Measurements from ENCODE around the gene CAB39L.

CAB39L gene

GRCh38 chr13:49307365-49307764 lies 136.5 kb downstream of the CAB39L start:
- Histone ChIP-seq H2BK15ac (ENCODE audit: low read depth, poor library complexity, severe bottlenecking) (no peak overlapping the region), H2BK120ac (ENCODE audit: low read depth, low read length) (no peak overlapping the region), H3K14ac (ENCODE audit: low read length in 2 of 2) (no peak overlapping the region), H4K91ac (ENCODE audit: low read length) (no peak overlapping the region), H2BK5ac (ENCODE audit: low read depth, low read length, poor library complexity, severe bottlenecking) (no peak overlapping the region), H3K9ac (ENCODE audit: low read length) (peak overlapping the region; percentile 44), H3K9me3 (ENCODE audit: control insufficient read depth, low read length) (no peaks in the 10 kb centered on the region), H3K36me3 (ENCODE audit: control insufficient read depth in 1 of 2, insufficient read depth in 2 of 2, low read depth in 1 of 2, low read length in 2 of 2) (peaks cover 0 to 3% of the 10 kb centered on the region in 2 experiments), H3K27ac (ENCODE audit: low read length, poor library complexity, severe bottlenecking) (no peak overlapping the region), H3K4me1 (ENCODE audit: control insufficient read depth, insufficient read depth, low read depth, low read length) (peaks cover 16% of the 10 kb centered on the region), H3K4ac (ENCODE audit: low read depth in 1 of 2, low read length in 2 of 2) (no peak overlapping the region), H4K8ac (ENCODE audit: low read length) (no peak overlapping the region), H2AK5ac (ENCODE audit: low read length, severe bottlenecking) (no peak overlapping the region), H3K23ac (ENCODE audit: low read length in 2 of 2) (no peak overlapping the region), H3K18ac (ENCODE audit: low read depth in 1 of 2, low read length in 2 of 2) (no peak overlapping the region), H2AFZ (ENCODE audit: low read depth, low read length) (no peak overlapping the region), H3K27me3 (ENCODE audit: control insufficient read depth in 1 of 2, insufficient read depth in 1 of 2, low read length in 2 of 2) (no peaks in the 10 kb centered on the region), H3K4me2 (ENCODE audit: low read length, poor library complexity, severe bottlenecking) (no peak overlapping the region), H3K79me1 (replicated peaks; ENCODE audit: low read length, poor library complexity, severe bottlenecking) (no peaks in the 10 kb centered on the region), H3K4me3 (ENCODE audit: insufficient read depth in 1 of 2, low read depth in 1 of 2, low read length in 2 of 2) (peak overlapping the region in 1 of 2 experiments; percentile 34), H2BK12ac (ENCODE audit: low read length in 2 of 2) (no peak overlapping the region)
- no peak for DNase-seq
- WGBS, result 88% methylated on average over 6 of the region's 6 CpGs

- Histone ChIP-seq H2AFZ (ENCODE audit: low read depth, low read length) (no peak overlapping the region), H3K4me3 (ENCODE audit: insufficient read depth in 1 of 2, low read depth in 1 of 2, low read length in 2 of 2) (no peak overlapping the region)
Measured at GRCh38 chr13:49305792-49306425, 138.0 kb downstream of the CAB39L start.

DNA sequence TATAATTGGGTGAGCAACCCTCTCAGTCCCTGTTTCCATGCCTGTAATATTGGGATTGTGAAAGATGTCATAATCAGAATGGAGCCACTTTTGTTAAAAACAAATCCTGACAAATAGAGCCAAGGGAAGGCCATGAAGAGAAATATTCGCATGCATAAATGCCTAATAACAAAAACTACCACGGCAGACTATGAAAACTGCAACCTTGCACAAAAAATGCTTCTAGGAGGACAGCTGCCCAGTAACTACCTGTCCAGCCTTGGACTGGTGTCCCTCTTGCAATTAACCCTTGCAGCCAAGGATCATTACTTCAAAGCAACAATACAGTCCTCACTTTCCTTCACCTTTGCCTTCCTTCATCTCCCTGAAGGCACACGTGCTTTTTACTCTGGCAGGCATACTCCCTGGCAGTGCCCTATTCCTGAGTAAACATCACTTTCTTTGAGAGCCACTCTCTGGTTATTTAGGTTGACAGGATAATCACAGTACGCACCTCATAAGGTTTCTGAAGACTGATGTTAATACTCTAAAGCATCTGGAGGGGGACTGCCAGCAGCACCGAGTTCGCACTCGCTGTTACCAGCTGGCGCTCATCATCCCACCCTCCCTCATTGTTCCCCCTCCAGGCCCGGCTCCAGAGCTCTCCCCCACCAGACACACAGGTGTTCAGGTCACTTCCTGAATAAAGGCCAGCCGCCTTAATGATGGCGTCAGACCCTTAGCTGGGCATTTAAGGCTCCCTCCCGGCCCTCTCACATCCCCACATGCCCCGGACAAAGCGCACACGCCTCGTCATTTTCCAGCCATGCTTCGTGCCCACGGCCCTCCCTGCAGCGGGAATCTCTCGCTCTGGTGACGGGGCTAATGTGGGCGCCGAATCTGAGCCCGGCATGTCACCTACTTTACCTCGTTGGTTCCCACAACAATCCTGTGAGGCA lies 138.8 kb downstream of the CAB39L start:
- Histone ChIP-seq H3K14ac (ENCODE audit: low read length in 2 of 2) (peak overlapping the region in 1 of 2 experiments; percentile 24), H3K4me1 (ENCODE audit: control insufficient read depth, insufficient read depth, low read depth, low read length) (peaks cover 14% of the 10 kb centered on the region), H3K23ac (ENCODE audit: low read length in 2 of 2) (no peak overlapping the region), H3K79me1 (replicated peaks; ENCODE audit: low read length, poor library complexity, severe bottlenecking) (no peaks in the 10 kb centered on the region), H3K4me2 (ENCODE audit: low read length, poor library complexity, severe bottlenecking) (no peak overlapping the region), H3K9ac (ENCODE audit: low read length) (no peak overlapping the region), H2AK5ac (ENCODE audit: low read length, severe bottlenecking) (no peak overlapping the region), H2BK12ac (ENCODE audit: low read length in 2 of 2) (no peak overlapping the region), H2BK15ac (ENCODE audit: low read depth, poor library complexity, severe bottlenecking) (no peak overlapping the region), H3K4ac (ENCODE audit: low read depth in 1 of 2, low read length in 2 of 2) (no peak overlapping the region), H3K36me3 (ENCODE audit: control insufficient read depth in 1 of 2, insufficient read depth in 2 of 2, low read depth in 1 of 2, low read length in 2 of 2) (peaks cover 0 to 3% of the 10 kb centered on the region in 2 experiments), H3K4me3 (ENCODE audit: insufficient read depth in 1 of 2, low read depth in 1 of 2, low read length in 2 of 2) (no peak overlapping the region), H2BK120ac (ENCODE audit: low read depth, low read length) (no peak overlapping the region), H2BK5ac (ENCODE audit: low read depth, low read length, poor library complexity, severe bottlenecking) (no peak overlapping the region), H4K8ac (ENCODE audit: low read length) (no peak overlapping the region), H4K91ac (ENCODE audit: low read length) (no peak overlapping the region), H3K27ac (ENCODE audit: low read length, poor library complexity, severe bottlenecking) (no peak overlapping the region), H3K18ac (ENCODE audit: low read depth in 1 of 2, low read length in 2 of 2) (no peak overlapping the region), H3K9me3 (ENCODE audit: control insufficient read depth, low read length) (no peaks in the 10 kb centered on the region), H2AFZ (ENCODE audit: low read depth, low read length) (no peak overlapping the region), H3K27me3 (ENCODE audit: control insufficient read depth in 1 of 2, insufficient read depth in 1 of 2, low read length in 2 of 2) (no peaks in the 10 kb centered on the region)
- no peak for DNase-seq
- WGBS, result 91% methylated on average over 25 of the region's 25 CpGs

More at GRCh38 chr13:49305792-49306425, 138.0 kb downstream of the CAB39L start:
- no peaks in the 10 kb centered on the region for H3K27me3 ChIP-seq (ENCODE audit: control insufficient read depth in 1 of 2, insufficient read depth in 1 of 2, low read length in 2 of 2)
- no peak overlapping the region for H3K27ac ChIP-seq (ENCODE audit: low read length, poor library complexity, severe bottlenecking)
- no peak overlapping the region for H2BK15ac ChIP-seq (ENCODE audit: low read depth, poor library complexity, severe bottlenecking)
- no peak overlapping the region for H3K23ac ChIP-seq (ENCODE audit: low read length in 2 of 2)
- H3K79me1 ChIP-seq (replicated peaks; ENCODE audit: low read length, poor library complexity, severe bottlenecking), result no peaks in the 10 kb centered on the region
- 85% methylated on average over 14 of the region's 15 CpGs for WGBS
- no peak overlapping the region for H2AK5ac ChIP-seq (ENCODE audit: low read length, severe bottlenecking)
- H3K36me3 ChIP-seq (ENCODE audit: control insufficient read depth in 1 of 2, insufficient read depth in 2 of 2, low read depth in 1 of 2, low read length in 2 of 2), result peaks cover 0 to 3% of the 10 kb centered on the region in 2 experiments
- H3K9ac ChIP-seq (ENCODE audit: low read length), result no peak overlapping the region
- H2BK5ac ChIP-seq (ENCODE audit: low read depth, low read length, poor library complexity, severe bottlenecking), result no peak overlapping the region
- H3K9me3 ChIP-seq (ENCODE audit: control insufficient read depth, low read length), result no peaks in the 10 kb centered on the region
- no peak overlapping the region for H3K4me2 ChIP-seq (ENCODE audit: low read length, poor library complexity, severe bottlenecking)
- peaks cover 16% of the 10 kb centered on the region for H3K4me1 ChIP-seq (ENCODE audit: control insufficient read depth, insufficient read depth, low read depth, low read length)
- H2BK120ac ChIP-seq (ENCODE audit: low read depth, low read length), result no peak overlapping the region
- H3K14ac ChIP-seq (ENCODE audit: low read length in 2 of 2), result no peak overlapping the region
- no peak overlapping the region for H3K4ac ChIP-seq (ENCODE audit: low read depth in 1 of 2, low read length in 2 of 2)
- no peak overlapping the region for H4K8ac ChIP-seq (ENCODE audit: low read length)
- no peak overlapping the region for H4K91ac ChIP-seq (ENCODE audit: low read length)
- H2BK12ac ChIP-seq (ENCODE audit: low read length in 2 of 2), result no peak overlapping the region
- no peak for DNase-seq
- no peak overlapping the region for H3K18ac ChIP-seq (ENCODE audit: low read depth in 1 of 2, low read length in 2 of 2)

DNA sequence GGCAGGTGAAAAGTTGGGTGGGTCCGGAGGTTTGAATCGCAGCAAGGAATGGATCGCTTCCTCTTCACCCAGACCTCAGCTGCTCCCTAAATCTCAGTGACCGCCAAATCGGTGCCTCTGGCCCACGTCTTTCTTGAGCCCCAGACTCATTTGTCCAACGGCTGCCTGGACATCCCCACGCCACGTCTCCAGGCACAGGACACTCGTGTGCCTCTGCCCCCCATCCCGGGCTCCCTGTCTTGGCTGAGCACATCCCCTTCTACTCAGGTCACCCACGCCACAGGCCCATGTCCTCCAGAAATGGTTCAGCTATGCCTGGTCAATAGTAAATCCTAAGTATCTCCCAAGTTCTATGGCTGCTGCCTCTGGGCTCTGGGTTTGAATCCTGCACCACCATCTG lies 139.5 kb downstream of the CAB39L start:
- H3K4me3 ChIP-seq (ENCODE audit: insufficient read depth in 1 of 2, low read depth in 1 of 2, low read length in 2 of 2), result no peak overlapping the region
- no peak overlapping the region for H3K4me2 ChIP-seq (ENCODE audit: low read length, poor library complexity, severe bottlenecking)

More for the DNA sequence above, 139.5 kb downstream of the CAB39L start:
- H2BK15ac ChIP-seq (ENCODE audit: low read depth, poor library complexity, severe bottlenecking), result no peak overlapping the region
- WGBS, result 96% methylated on average over 12 of the region's 12 CpGs
- H3K9ac ChIP-seq (ENCODE audit: low read length), result no peak overlapping the region
- H3K14ac ChIP-seq (ENCODE audit: low read length in 2 of 2), result no peak overlapping the region
- no peak overlapping the region for H2AFZ ChIP-seq (ENCODE audit: low read depth, low read length)
- H3K18ac ChIP-seq (ENCODE audit: low read depth in 1 of 2, low read length in 2 of 2), result no peak overlapping the region
- H3K36me3 ChIP-seq (ENCODE audit: control insufficient read depth in 1 of 2, insufficient read depth in 2 of 2, low read depth in 1 of 2, low read length in 2 of 2), result peaks cover 0 to 3% of the 10 kb centered on the region in 2 experiments
- H4K91ac ChIP-seq (ENCODE audit: low read length), result no peak overlapping the region
- H3K27ac ChIP-seq (ENCODE audit: low read length, poor library complexity, severe bottlenecking), result no peak overlapping the region
- no peaks in the 10 kb centered on the region for H3K79me1 ChIP-seq (replicated peaks; ENCODE audit: low read length, poor library complexity, severe bottlenecking)
- no peak overlapping the region for H2BK12ac ChIP-seq (ENCODE audit: low read length in 2 of 2)
- H2BK5ac ChIP-seq (ENCODE audit: low read depth, low read length, poor library complexity, severe bottlenecking), result no peak overlapping the region
- no peak overlapping the region for H2BK120ac ChIP-seq (ENCODE audit: low read depth, low read length)
- H2AK5ac ChIP-seq (ENCODE audit: low read length, severe bottlenecking), result no peak overlapping the region
- H3K9me3 ChIP-seq (ENCODE audit: control insufficient read depth, low read length), result no peaks in the 10 kb centered on the region
- no peak overlapping the region for H3K4ac ChIP-seq (ENCODE audit: low read depth in 1 of 2, low read length in 2 of 2)
- H3K27me3 ChIP-seq (ENCODE audit: control insufficient read depth in 1 of 2, insufficient read depth in 1 of 2, low read length in 2 of 2), result no peaks in the 10 kb centered on the region
- H4K8ac ChIP-seq (ENCODE audit: low read length), result no peak overlapping the region
- peaks cover 11% of the 10 kb centered on the region for H3K4me1 ChIP-seq (ENCODE audit: control insufficient read depth, insufficient read depth, low read depth, low read length)
- no peak overlapping the region for H3K23ac ChIP-seq (ENCODE audit: low read length in 2 of 2)
- DNase-seq, result no peak
